Measurements from ENCODE around the gene MEGF6.
A peak's percentile ranks its signal among the peaks of the same experiment; 100 is the strongest.

Gene MEGF6

GRCh38 chr1:3453891-3454810, 157.2 kb downstream of the MEGF6 start, which contains the start of gene ARHGEF16:
TSS of gene ARHGEF16 (plus strand) at chr1:3454665. CDS start at chr1:3463085, 8,420 bp downstream.
- DNase-seq = peak; percentile 78 to 83

- DNase-seq = peak; percentile 56 to 61
Observed at GRCh38 chr1:3453203-3453761, 158.0 kb downstream of the MEGF6 start.

GRCh38 chr1:3452866-3453175, 158.5 kb downstream of the MEGF6 start:
- no peak for DNase-seq

- DNase-seq = no peak
Observed at GRCh38 chr1:3451994-3452865, 159.1 kb downstream of the MEGF6 start.

GRCh38 chr1:3450983-3451382, 160.3 kb downstream of the MEGF6 start:
- no peak for DNase-seq

GRCh38 chr1:3450202-3450863, 161.0 kb downstream of the MEGF6 start:
- no peak for DNase-seq

GRCh38 chr1:3444736-3445135, 166.6 kb downstream of the MEGF6 start:
- DNase-seq = no peak

GRCh38 chr1:3444298-3444697, 167.0 kb downstream of the MEGF6 start:
- no peak for DNase-seq

GRCh38 chr1:3443807-3444206, 167.5 kb downstream of the MEGF6 start:
- no peak for DNase-seq

GRCh38 chr1:3442901-3443300, 168.4 kb downstream of the MEGF6 start:
- DNase-seq = no peak

GRCh38 chr1:3442331-3442730, 169.0 kb downstream of the MEGF6 start:
- DNase-seq = no peak

- no peak for DNase-seq
Observed at GRCh38 chr1:3441880-3442279, 169.4 kb downstream of the MEGF6 start.

- no peak for DNase-seq
Observed at GRCh38 chr1:3441410-3441847, 169.9 kb downstream of the MEGF6 start.

GRCh38 chr1:3440711-3441409, 170.4 kb downstream of the MEGF6 start:
- DNase-seq = no peak

GRCh38 chr1:3440300-3440681, 171.0 kb downstream of the MEGF6 start:
- no peak for DNase-seq
